WTC11 (cell line): ENCODE results near the gene SPTLC2. TPM values are rescaled to one million over a fixed set of nuclear protein-coding genes. Genes with fewer than 3 reads are reported as not detected.

Source experiments
- ATAC-seq: fragments of 200-7000 bp; cut with Tn5 transposase; 2 replicates; pipeline ENCODE4 v1.10.0; 2021; ENCODE audit warnings: mild to moderate bottlenecking, moderate library complexity
- CTCF ChIA-PET: fragments of 300-600 bp; sonication (Branson Sonifier 250); formaldehyde crosslinking; loops from one replicate; lab custom pipeline; 2021; ENCODE audit warnings: antibody characterized with exemption; lab: Charles Lee
- POLR2A ChIA-PET: fragments of 350-600 bp; sonication (Branson Sonifier 250); formaldehyde crosslinking; loops from one replicate; lab custom pipeline; 2021; ENCODE audit warnings: antibody characterized with exemption; lab: Charles Lee
- DNase-seq: peaks from one replicate; pipeline ENCODE4 v3.0.0; 2021; ENCODE audit warnings: low spot score
- H3K27ac Mint-ChIP-seq: 2 replicates; pipeline ENCODE4 v1.8.0; 2021; ENCODE audit warnings: mixed read lengths
- H3K27me3 Mint-ChIP-seq: 2 replicates; pipeline ENCODE4 v1.8.0; 2021; ENCODE audit warnings: low read depth, mild to moderate bottlenecking, moderate library complexity, mixed read lengths
- H3K36me3 Mint-ChIP-seq: 2 replicates; pipeline ENCODE4 v1.8.0; 2021; ENCODE audit warnings: mixed read lengths
- H3K4me1 Mint-ChIP-seq: 2 replicates; pipeline ENCODE4 v1.8.0; 2022; ENCODE audit warnings: mixed read lengths
- H3K4me3 Mint-ChIP-seq: 2 replicates; pipeline ENCODE4 v1.8.0; 2021; ENCODE audit warnings: mild to moderate bottlenecking, moderate library complexity, mixed read lengths
- H3K9me3 Mint-ChIP-seq: 2 replicates; pipeline ENCODE4 v1.8.0; 2021; ENCODE audit warnings: mixed read lengths
- CREB1 ChIP-seq: sonication (generic); formaldehyde crosslinking; IDR thresholded peaks from 2 replicates; pipeline ENCODE4 v1.8.0; 2023; ENCODE audit warnings: mild to moderate bottlenecking, missing genetic modification reagents
- ETV6 ChIP-seq: sonication (generic); formaldehyde crosslinking; IDR thresholded peaks from 2 replicates; pipeline ENCODE4 v1.8.1; 2022; ENCODE audit warnings: mild to moderate bottlenecking, missing genetic modification reagents
- FOXJ3 ChIP-seq: sonication (generic); formaldehyde crosslinking; IDR thresholded peaks from 2 replicates; pipeline ENCODE4 v1.9.0; 2021; ENCODE audit warnings: missing genetic modification reagents, mild to moderate bottlenecking, borderline replicate concordance
- GABPB1 ChIP-seq: sonication (generic); formaldehyde crosslinking; IDR thresholded peaks from 2 replicates; pipeline ENCODE4 v1.8.1; 2023; ENCODE audit warnings: mild to moderate bottlenecking, missing genetic modification reagents
- HMGA2 ChIP-seq: fragments of 250-450 bp; sonication (Bioruptor Pico); IDR thresholded peaks from 2 replicates; pipeline ENCODE4 v1.4.0; 2021; ENCODE audit warnings: mild to moderate bottlenecking, moderate library complexity
- IRF2 ChIP-seq: sonication (generic); formaldehyde crosslinking; IDR thresholded peaks from 2 replicates; pipeline ENCODE4 v1.8.0; 2022; ENCODE audit warnings: low read depth, missing genetic modification reagents, borderline replicate concordance
- JAZF1 ChIP-seq: fragments of 250-450 bp; sonication (Bioruptor Pico); IDR thresholded peaks from 2 replicates; pipeline ENCODE4 v1.9.0; 2021; ENCODE audit warnings: moderate library complexity, mild to moderate bottlenecking, inconsistent platforms
- JUN ChIP-seq: sonication (generic); formaldehyde crosslinking; IDR thresholded peaks from 2 replicates; pipeline ENCODE4 v1.8.0; 2023; ENCODE audit warnings: mild to moderate bottlenecking, missing genetic modification reagents
- MYBL2 ChIP-seq: sonication (generic); formaldehyde crosslinking; IDR thresholded peaks from 2 replicates; pipeline ENCODE4 v1.8.1; 2023; ENCODE audit warnings: mild to moderate bottlenecking, moderate library complexity, missing genetic modification reagents
- NFE2L1 ChIP-seq: sonication (generic); formaldehyde crosslinking; IDR thresholded peaks from 2 replicates; pipeline ENCODE4 v1.8.1; 2023; ENCODE audit warnings: missing genetic modification reagents
- NFYB ChIP-seq: sonication (generic); formaldehyde crosslinking; conservative IDR thresholded peaks from 2 replicates; pipeline ENCODE4 v1.8.0; 2022; ENCODE audit warnings: low read depth, missing genetic modification reagents
- SOX15 ChIP-seq: fragments of 250-450 bp; sonication (Bioruptor Pico); IDR thresholded peaks from 2 replicates; pipeline ENCODE4 v1.9.0; 2021; ENCODE audit warnings: mild to moderate bottlenecking
- SP1 ChIP-seq: sonication (generic); formaldehyde crosslinking; conservative IDR thresholded peaks from 2 replicates; pipeline ENCODE4 v1.8.1; 2022; ENCODE audit warnings: missing genetic modification reagents
- TEAD1 ChIP-seq: sonication (generic); formaldehyde crosslinking; IDR thresholded peaks from 2 replicates; pipeline ENCODE4 v1.8.0; 2022; ENCODE audit warnings: mild to moderate bottlenecking, missing genetic modification reagents
- ZNF121 ChIP-seq: sonication (generic); formaldehyde crosslinking; IDR thresholded peaks from 2 replicates; pipeline ENCODE4 v1.8.0; 2023; ENCODE audit warnings: missing genetic modification reagents
- ZNF219 ChIP-seq: sonication (generic); formaldehyde crosslinking; IDR thresholded peaks from 2 replicates; pipeline ENCODE4 v1.8.0; 2023; ENCODE audit warnings: missing genetic modification reagents, mild to moderate bottlenecking, borderline replicate concordance
- ZNF263 ChIP-seq: sonication (generic); formaldehyde crosslinking; IDR thresholded peaks from 2 replicates; pipeline ENCODE4 v1.8.1; 2022; ENCODE audit warnings: low read depth, mild to moderate bottlenecking, moderate library complexity, missing genetic modification reagents
- total RNA-seq: library from RNA; stranded (reverse); gene quantifications from 3 replicates; pipeline ENCODE4 v1.2.3, GENCODE V29; 2021
- TF ChIP-seq, protein P1 (sequence below): fragments of 200-600 bp; IDR thresholded peaks from 2 replicates; pipeline ENCODE4 v1.8.0; 2022; ENCODE audit warnings: antibody characterized with exemption
- TF ChIP-seq, protein P2 (sequence below): sonication (generic); formaldehyde crosslinking; IDR thresholded peaks from 2 replicates; pipeline ENCODE4 v1.8.0; 2022; ENCODE audit warnings: mild to moderate bottlenecking, missing genetic modification reagents
- TF ChIP-seq, protein P3 (sequence below): fragments of 250-450 bp; sonication (Bioruptor Pico); IDR thresholded peaks from 2 replicates; pipeline ENCODE4 v1.9.0; 2021; ENCODE audit warnings: mild to moderate bottlenecking
- TF ChIP-seq, protein P4 (sequence below): fragments of 250-450 bp; sonication (Bioruptor Pico); IDR thresholded peaks from 2 replicates; pipeline ENCODE4 v1.9.0; 2021; ENCODE audit warnings: mild to moderate bottlenecking, borderline replicate concordance
- TF ChIP-seq, protein P5 (sequence below): fragments of 250-450 bp; sonication (Bioruptor Pico); IDR thresholded peaks from 2 replicates; pipeline ENCODE4 v1.9.0; 2021; ENCODE audit warnings: moderate library complexity, mild to moderate bottlenecking, inconsistent platforms, borderline replicate concordance
- TF ChIP-seq, protein P6 (sequence below): sonication (generic); formaldehyde crosslinking; IDR thresholded peaks from 2 replicates; pipeline ENCODE4 v1.8.0; 2022; ENCODE audit warnings: mild to moderate bottlenecking, missing genetic modification reagents
- TF ChIP-seq, protein P7 (sequence below): sonication (generic); formaldehyde crosslinking; IDR thresholded peaks from 2 replicates; pipeline ENCODE4 v1.8.1; 2023; ENCODE audit warnings: mild to moderate bottlenecking, missing genetic modification reagents, moderate library complexity

SPTLC2 gene
- total RNA-seq, 1 experiment from 2014 or later, result 40.1 TPM

DNA sequence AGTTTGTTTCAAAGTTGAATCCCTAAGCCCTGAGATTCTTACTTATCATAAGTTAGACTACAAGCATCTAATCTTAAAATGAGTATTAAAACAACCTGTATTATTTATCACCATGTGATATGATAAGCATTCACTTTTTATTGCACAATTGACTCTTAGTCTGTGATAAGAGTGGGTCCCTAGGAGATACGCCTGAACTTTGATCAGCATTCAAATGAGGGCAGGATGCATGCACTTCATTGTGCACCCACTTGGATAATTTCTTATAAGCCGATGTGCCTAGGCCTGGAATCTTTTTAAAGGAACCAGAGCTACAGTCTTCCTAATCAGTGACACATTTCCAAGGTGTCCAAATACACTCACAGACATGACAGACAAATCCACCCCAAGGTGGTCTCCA lies 31.4 kb upstream of the SPTLC2 start:
- no peaks in the 10 kb centered on the region for H3K36me3 Mint-ChIP-seq
- 0 out of 2 replicates have a peak, but pooled peaks cover 1% of the 10 kb centered on the region for H3K4me1 Mint-ChIP-seq
- TF ChIP-seq GABPB1 (no peak), IRF2 (no peak), ZNF121 (CRISPR knock-in tag) (no peak), FOXJ3 (CRISPR knock-in tag) (no peak), NFE2L1 (CRISPR knock-in tag) (no peak), NFYB (CRISPR knock-in tag) (no peak), ETV6 (no peak), HMGA2 (CRISPR knock-in tag) (no peak), JAZF1 (CRISPR knock-in tag) (no peak), ZNF263 (CRISPR knock-in tag) (no peak), JUN (CRISPR knock-in tag) (no peak), TEAD1 (CRISPR knock-in tag) (no peak)
- TF ChIP-seq, protein P1, sequence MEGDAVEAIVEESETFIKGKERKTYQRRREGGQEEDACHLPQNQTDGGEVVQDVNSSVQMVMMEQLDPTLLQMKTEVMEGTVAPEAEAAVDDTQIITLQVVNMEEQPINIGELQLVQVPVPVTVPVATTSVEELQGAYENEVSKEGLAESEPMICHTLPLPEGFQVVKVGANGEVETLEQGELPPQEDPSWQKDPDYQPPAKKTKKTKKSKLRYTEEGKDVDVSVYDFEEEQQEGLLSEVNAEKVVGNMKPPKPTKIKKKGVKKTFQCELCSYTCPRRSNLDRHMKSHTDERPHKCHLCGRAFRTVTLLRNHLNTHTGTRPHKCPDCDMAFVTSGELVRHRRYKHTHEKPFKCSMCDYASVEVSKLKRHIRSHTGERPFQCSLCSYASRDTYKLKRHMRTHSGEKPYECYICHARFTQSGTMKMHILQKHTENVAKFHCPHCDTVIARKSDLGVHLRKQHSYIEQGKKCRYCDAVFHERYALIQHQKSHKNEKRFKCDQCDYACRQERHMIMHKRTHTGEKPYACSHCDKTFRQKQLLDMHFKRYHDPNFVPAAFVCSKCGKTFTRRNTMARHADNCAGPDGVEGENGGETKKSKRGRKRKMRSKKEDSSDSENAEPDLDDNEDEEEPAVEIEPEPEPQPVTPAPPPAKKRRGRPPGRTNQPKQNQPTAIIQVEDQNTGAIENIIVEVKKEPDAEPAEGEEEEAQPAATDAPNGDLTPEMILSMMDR, result no peak
- TF ChIP-seq, protein P2, sequence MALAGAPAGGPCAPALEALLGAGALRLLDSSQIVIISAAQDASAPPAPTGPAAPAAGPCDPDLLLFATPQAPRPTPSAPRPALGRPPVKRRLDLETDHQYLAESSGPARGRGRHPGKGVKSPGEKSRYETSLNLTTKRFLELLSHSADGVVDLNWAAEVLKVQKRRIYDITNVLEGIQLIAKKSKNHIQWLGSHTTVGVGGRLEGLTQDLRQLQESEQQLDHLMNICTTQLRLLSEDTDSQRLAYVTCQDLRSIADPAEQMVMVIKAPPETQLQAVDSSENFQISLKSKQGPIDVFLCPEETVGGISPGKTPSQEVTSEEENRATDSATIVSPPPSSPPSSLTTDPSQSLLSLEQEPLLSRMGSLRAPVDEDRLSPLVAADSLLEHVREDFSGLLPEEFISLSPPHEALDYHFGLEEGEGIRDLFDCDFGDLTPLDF (CRISPR knock-in tag), result no peak
- TF ChIP-seq, protein P3, sequence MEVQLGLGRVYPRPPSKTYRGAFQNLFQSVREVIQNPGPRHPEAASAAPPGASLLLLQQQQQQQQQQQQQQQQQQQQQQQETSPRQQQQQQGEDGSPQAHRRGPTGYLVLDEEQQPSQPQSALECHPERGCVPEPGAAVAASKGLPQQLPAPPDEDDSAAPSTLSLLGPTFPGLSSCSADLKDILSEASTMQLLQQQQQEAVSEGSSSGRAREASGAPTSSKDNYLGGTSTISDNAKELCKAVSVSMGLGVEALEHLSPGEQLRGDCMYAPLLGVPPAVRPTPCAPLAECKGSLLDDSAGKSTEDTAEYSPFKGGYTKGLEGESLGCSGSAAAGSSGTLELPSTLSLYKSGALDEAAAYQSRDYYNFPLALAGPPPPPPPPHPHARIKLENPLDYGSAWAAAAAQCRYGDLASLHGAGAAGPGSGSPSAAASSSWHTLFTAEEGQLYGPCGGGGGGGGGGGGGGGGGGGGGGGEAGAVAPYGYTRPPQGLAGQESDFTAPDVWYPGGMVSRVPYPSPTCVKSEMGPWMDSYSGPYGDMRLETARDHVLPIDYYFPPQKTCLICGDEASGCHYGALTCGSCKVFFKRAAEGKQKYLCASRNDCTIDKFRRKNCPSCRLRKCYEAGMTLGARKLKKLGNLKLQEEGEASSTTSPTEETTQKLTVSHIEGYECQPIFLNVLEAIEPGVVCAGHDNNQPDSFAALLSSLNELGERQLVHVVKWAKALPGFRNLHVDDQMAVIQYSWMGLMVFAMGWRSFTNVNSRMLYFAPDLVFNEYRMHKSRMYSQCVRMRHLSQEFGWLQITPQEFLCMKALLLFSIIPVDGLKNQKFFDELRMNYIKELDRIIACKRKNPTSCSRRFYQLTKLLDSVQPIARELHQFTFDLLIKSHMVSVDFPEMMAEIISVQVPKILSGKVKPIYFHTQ (CRISPR knock-in tag), result no peak
- peaks cover 10% of the 10 kb centered on the region for H3K27me3 Mint-ChIP-seq
- DNase-seq (no peak), ATAC-seq (no peak)
- H3K9me3 Mint-ChIP-seq, result peaks cover 10% of the 10 kb centered on the region
- H3K27ac Mint-ChIP-seq, result no peak overlapping the region
- ChIA-PET CTCF (no interaction called here), POLR2A (no interaction called here)
- H3K4me3 Mint-ChIP-seq, result no peak overlapping the region

DNA sequence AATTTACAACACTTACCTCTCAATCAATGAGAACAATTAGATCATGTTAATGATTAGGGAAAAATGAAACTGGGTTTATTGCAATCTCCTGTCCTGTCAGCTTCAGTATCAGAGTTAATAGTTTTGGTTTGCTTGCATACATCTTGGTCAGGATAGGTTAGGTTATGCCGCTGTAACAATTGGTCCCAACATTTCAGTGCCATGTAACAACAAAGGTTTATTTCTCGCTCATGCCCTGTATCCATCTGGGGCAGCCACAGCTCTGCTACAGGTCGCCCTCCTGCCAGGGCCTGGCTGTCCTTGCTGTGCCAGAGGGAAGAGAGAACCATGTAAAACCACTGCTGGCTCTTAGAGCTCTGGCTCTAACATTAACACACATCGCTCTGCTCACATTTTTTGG lies 30.5 kb upstream of the SPTLC2 start:
- POLR2A ChIA-PET, result no interaction called here
- Mint-ChIP-seq H3K36me3 (no peaks in the 10 kb centered on the region), H3K27ac (no peak overlapping the region), H3K4me3 (no peak overlapping the region), H3K4me1 (no peaks in the 10 kb centered on the region), H3K27me3 (peaks cover 10% of the 10 kb centered on the region), H3K9me3 (peaks cover 10% of the 10 kb centered on the region)
- DNase-seq, result no peak
- ATAC-seq, result no peak
- CTCF ChIA-PET, result no interaction called here
- TF ChIP-seq, protein P4, sequence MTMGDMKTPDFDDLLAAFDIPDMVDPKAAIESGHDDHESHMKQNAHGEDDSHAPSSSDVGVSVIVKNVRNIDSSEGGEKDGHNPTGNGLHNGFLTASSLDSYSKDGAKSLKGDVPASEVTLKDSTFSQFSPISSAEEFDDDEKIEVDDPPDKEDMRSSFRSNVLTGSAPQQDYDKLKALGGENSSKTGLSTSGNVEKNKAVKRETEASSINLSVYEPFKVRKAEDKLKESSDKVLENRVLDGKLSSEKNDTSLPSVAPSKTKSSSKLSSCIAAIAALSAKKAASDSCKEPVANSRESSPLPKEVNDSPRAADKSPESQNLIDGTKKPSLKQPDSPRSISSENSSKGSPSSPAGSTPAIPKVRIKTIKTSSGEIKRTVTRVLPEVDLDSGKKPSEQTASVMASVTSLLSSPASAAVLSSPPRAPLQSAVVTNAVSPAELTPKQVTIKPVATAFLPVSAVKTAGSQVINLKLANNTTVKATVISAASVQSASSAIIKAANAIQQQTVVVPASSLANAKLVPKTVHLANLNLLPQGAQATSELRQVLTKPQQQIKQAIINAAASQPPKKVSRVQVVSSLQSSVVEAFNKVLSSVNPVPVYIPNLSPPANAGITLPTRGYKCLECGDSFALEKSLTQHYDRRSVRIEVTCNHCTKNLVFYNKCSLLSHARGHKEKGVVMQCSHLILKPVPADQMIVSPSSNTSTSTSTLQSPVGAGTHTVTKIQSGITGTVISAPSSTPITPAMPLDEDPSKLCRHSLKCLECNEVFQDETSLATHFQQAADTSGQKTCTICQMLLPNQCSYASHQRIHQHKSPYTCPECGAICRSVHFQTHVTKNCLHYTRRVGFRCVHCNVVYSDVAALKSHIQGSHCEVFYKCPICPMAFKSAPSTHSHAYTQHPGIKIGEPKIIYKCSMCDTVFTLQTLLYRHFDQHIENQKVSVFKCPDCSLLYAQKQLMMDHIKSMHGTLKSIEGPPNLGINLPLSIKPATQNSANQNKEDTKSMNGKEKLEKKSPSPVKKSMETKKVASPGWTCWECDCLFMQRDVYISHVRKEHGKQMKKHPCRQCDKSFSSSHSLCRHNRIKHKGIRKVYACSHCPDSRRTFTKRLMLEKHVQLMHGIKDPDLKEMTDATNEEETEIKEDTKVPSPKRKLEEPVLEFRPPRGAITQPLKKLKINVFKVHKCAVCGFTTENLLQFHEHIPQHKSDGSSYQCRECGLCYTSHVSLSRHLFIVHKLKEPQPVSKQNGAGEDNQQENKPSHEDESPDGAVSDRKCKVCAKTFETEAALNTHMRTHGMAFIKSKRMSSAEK, result no peak
- TF ChIP-seq, protein P5, sequence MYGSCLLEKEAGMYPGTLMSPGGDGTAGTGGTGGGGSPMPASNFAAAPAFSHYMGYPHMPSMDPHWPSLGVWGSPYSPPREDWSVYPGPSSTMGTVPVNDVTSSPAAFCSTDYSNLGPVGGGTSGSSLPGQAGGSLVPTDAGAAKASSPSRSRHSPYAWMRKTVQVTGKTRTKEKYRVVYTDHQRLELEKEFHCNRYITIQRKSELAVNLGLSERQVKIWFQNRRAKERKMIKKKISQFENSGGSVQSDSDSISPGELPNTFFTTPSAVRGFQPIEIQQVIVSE, result no peak
- TF ChIP-seq NFE2L1 (CRISPR knock-in tag), result no peak
- TF ChIP-seq CREB1 (CRISPR knock-in tag), result no peak
- no peak for TF ChIP-seq MYBL2 (CRISPR knock-in tag)
- TF ChIP-seq, protein P6, sequence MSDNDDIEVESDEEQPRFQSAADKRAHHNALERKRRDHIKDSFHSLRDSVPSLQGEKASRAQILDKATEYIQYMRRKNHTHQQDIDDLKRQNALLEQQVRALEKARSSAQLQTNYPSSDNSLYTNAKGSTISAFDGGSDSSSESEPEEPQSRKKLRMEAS, result no peak
- TF ChIP-seq, protein P1, result no peak
- TF ChIP-seq SP1 (CRISPR knock-in tag), result no peak
- TF ChIP-seq SOX15, result no peak
- TF ChIP-seq, protein P7, sequence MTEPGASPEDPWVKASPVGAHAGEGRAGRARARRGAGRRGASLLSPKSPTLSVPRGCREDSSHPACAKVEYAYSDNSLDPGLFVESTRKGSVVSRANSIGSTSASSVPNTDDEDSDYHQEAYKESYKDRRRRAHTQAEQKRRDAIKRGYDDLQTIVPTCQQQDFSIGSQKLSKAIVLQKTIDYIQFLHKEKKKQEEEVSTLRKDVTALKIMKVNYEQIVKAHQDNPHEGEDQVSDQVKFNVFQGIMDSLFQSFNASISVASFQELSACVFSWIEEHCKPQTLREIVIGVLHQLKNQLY, result no peak
- TF ChIP-seq ZNF219 (CRISPR knock-in tag), result no peak
